ENCODE data around the gene RNU6-9.

RNU6-9 gene

GRCh38 chr19:936175-936546 is 42.9 kb downstream of the RNU6-9 start:
- no peak for DNase-seq (ENCODE audit: low spot score)

GRCh38 chr19:937259-937694 is 44.0 kb downstream of the RNU6-9 start:
- DNase-seq (ENCODE audit: low spot score), result no peak

DNA sequence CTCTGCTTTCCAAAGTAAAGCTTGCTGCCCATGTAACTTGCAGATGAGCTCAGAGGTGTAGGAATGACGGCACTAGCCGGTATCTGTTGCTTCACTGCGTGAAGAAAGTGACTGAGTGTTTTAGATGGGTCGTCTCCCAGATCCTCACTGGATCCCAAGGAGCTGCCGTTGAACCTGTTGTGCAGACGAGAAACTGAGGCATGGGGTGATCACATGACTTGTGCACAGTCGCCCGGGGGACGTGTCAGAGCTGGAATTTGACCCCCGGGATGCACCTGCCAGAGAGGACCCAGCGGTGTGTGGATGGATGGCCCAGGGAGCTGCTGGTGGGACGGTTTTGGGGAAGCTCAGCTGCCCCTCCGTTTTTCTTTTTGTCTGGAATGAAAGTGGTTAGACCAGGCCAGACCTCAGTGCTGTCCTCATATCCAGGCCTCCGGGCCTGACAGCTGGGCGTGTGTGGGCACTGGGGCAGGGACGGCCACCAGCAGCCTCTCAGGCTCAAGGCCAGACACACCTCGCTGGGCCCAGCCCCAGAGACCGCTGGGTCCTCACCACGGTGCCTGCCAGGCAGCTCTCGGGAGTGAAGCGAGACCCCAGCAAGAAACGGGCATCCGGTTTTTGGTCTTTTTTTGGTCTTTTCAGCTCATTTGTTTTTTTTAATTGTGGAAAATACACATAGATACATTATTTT is 45.1 kb downstream of the RNU6-9 start:
- no peak for DNase-seq (ENCODE audit: low spot score)

DNA sequence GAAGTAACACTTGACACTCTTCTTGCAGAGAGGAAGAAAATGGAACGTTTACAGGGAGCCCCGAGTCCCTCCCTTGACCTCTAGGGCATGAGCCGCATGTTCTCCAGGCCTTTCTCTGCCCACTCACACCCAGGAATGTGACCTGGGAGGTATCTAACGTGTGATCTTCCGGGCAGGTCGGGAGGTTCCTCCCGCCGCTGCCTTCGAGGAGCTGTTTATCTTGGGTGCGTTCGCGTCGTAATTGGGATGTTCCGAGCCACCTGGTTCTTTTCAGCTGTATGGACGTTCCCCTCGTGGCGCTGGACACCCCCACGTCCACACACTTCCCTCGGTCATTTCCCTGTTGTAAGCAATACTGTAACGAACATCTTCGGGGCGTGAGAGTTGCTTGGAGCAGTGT is 46.2 kb downstream of the RNU6-9 start:
- no peak for DNase-seq (ENCODE audit: low spot score)

GRCh38 chr19:939922-940321 is 46.6 kb downstream of the RNU6-9 start:
- no peak for DNase-seq (ENCODE audit: low spot score)

DNA sequence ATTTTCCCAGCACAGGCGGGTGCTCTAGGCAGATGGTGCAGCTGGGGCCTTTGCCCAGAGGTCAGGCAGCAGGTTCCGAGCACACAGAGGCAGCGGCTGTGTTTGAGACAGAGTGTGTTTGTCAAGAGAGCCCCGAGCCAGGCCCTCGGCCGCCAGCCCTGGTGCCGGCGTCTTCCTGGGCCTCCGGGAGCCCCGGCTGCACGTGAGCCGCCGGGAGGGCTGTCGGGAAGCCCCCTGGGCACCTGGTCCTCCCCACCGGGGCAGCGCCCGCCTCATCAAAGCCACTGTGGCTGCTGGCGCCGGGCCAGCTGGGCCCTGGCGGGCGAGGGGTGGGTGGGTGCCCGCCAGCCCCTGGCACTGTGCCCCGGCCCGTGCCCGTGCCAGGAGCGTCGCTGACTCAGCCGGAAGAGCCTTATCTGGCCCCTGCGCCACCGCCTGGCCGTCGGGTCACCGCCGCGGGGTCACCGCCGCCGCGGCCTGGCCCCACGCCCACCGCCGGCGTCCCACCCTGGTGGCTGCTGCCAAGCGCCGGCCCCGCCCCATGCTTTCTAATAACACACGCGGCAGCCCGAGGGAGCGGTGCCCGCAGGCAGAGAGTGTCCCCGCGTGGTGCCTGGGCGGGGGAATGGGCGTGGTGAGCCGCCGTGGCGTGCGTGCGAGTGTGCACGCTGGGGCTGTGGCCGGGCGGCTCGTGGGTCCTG is 47.5 kb downstream of the RNU6-9 start:
- DNase-seq (ENCODE audit: low spot score), result peak; percentile 76

DNA sequence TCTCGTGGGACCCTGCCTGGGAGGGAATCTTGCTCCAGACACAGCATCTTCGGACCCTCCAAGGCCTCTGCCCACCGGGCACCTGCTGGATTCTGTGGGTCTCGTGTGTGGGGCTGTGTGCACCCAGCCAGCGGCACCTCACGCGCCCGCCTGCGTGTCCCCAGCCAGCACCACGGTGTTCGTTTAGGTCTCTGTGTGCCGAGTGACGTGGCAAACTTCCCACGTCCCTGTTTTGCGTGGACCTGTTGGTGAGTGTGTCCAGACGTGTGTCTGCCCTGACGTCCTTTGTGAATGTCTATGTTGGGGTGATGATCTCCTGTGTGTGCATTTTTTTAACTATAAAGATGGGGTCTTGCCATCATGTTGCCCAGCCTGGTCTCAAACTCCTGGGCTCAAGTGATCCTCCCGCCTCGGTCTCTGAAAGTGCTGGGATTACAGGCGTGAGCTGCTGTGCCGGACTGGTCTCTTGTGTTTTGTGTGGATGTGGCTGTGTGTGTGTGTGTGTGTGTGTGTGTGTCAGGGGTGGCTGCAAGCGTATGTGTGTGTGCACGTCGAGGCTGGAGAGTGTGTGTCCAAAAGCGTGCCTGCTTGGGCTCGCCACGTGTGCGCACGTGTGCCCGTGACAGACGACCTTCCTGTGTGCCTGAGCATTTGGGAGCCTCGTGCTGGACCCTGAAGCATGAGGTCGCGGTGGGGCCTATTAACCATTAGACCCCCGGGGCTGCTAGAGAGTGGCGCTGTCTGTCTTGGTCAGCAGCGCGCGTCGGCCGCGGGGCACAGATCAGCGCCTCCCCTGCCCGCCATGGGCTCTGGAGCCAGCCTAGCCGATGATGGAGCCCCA is 48.2 kb downstream of the RNU6-9 start:
- DNase-seq (ENCODE audit: low spot score), result no peak

- no peak for DNase-seq (ENCODE audit: low spot score)
Observed at GRCh38 chr19:942133-942645, 48.9 kb downstream of the RNU6-9 start.
